ENCODE data around the gene RHBDL1.
"Not testable (repeated sequence)": the region's sequence is repeated elsewhere in the genome, so short reads cannot be mapped to it uniquely, and the experiment has no call there.

Gene RHBDL1

GRCh38 chr16:686459-687260, 11.2 kb downstream of the RHBDL1 start:
- no peak for DNase-seq (ENCODE audit: low spot score)

- no peak for DNase-seq (ENCODE audit: low spot score)
Measured at GRCh38 chr16:687499-687898, 12.0 kb downstream of the RHBDL1 start.

GRCh38 chr16:689175-689897, 13.9 kb downstream of the RHBDL1 start:
- no peak for DNase-seq (ENCODE audit: low spot score)

GRCh38 chr16:691242-691641, 15.8 kb downstream of the RHBDL1 start:
- not testable (repeated sequence) for DNase-seq (ENCODE audit: low spot score)

GRCh38 chr16:692356-693108, 17.1 kb downstream of the RHBDL1 start:
- no peak for DNase-seq (ENCODE audit: low spot score)

GRCh38 chr16:693364-693763, 17.9 kb downstream of the RHBDL1 start:
- DNase-seq (ENCODE audit: low spot score) = no peak

- no peak for DNase-seq (ENCODE audit: low spot score)
Measured at GRCh38 chr16:693766-694165, 18.3 kb downstream of the RHBDL1 start.

GRCh38 chr16:694187-694862, 18.9 kb downstream of the RHBDL1 start:
- DNase-seq (ENCODE audit: low spot score) = no peak

GRCh38 chr16:694863-695354, 19.4 kb downstream of the RHBDL1 start:
- DNase-seq (ENCODE audit: low spot score) = no peak

GRCh38 chr16:695355-696089, 20.1 kb downstream of the RHBDL1 start:
- no peak for DNase-seq (ENCODE audit: low spot score)

GRCh38 chr16:698911-699671, 23.6 kb downstream of the RHBDL1 start:
- no peak for DNase-seq (ENCODE audit: low spot score)

GRCh38 chr16:700684-701584, 25.5 kb downstream of the RHBDL1 start:
- DNase-seq (ENCODE audit: low spot score) = no peak

- DNase-seq (ENCODE audit: low spot score) = no peak
Measured at GRCh38 chr16:702341-702740, 26.9 kb downstream of the RHBDL1 start.

- no peak for DNase-seq (ENCODE audit: low spot score)
Measured at GRCh38 chr16:703406-703805, 27.9 kb downstream of the RHBDL1 start.

- no peak for DNase-seq (ENCODE audit: low spot score)
Measured at GRCh38 chr16:704047-704446, 28.6 kb downstream of the RHBDL1 start.

GRCh38 chr16:704552-705380, 29.3 kb downstream of the RHBDL1 start:
- no peak for DNase-seq (ENCODE audit: low spot score)

GRCh38 chr16:705431-706188, 30.1 kb downstream of the RHBDL1 start, which contains the start of gene FBXL16:
TSS of gene FBXL16 (minus strand) at chr16:705801. CDS start at chr16:697405, 8,396 bp downstream.
- DNase-seq (ENCODE audit: low spot score) = no peak
